Activated B cell treated with CpG ODN at 0.5 μM for 24 hours (primary cell): ENCODE data around the gene CCKAR. TPM values are rescaled to one million over a fixed set of nuclear protein-coding genes. Genes with fewer than 3 reads are reported as not detected.
"Not testable (repeated sequence)": the region's sequence is repeated elsewhere in the genome, so short reads cannot be mapped to it uniquely, and the experiment has no call there.

Source experiments
- ATAC-seq: fragments of 200-7000 bp; cut with Tn5 transposase; one replicate; pipeline ENCODE4 v1.10.0; 2021; ENCODE audit warnings: low read depth, mild to moderate bottlenecking, moderate library complexity
- CTCF ChIA-PET: fragments of 350-600 bp; sonication (Branson Sonifier 250); formaldehyde crosslinking; loops from one replicate; lab custom pipeline; 2021; ENCODE audit warnings: antibody characterized with exemption; lab: Charles Lee
- POLR2A ChIA-PET: fragments of 350-600 bp; sonication (Branson Sonifier 250); formaldehyde crosslinking; loops from one replicate; lab custom pipeline; 2021; ENCODE audit warnings: antibody characterized with exemption; lab: Charles Lee
- DNase-seq: peaks from one replicate; pipeline ENCODE4 v3.0.0; 2022
- H3K27ac Mint-ChIP-seq: one replicate; pipeline ENCODE4 v1.8.0; 2020; ENCODE audit warnings: mixed read lengths
- H3K27me3 Mint-ChIP-seq: one replicate; pipeline ENCODE4 v1.8.0; 2021; ENCODE audit warnings: mixed read lengths
- H3K36me3 Mint-ChIP-seq: one replicate; pipeline ENCODE4 v1.8.0; 2021; ENCODE audit warnings: low read depth, mixed read lengths
- H3K4me1 Mint-ChIP-seq: one replicate; pipeline ENCODE4 v1.8.0; 2021; ENCODE audit warnings: mixed read lengths
- H3K4me3 Mint-ChIP-seq: one replicate; pipeline ENCODE4 v1.8.0; 2020; ENCODE audit warnings: mild to moderate bottlenecking, mixed read lengths
- H3K9me3 Mint-ChIP-seq: one replicate; pipeline ENCODE4 v1.8.0; 2020; ENCODE audit warnings: mixed read lengths
- CTCF ChIP-seq: fragments of 200-600 bp; IDR thresholded peaks from one replicate; pipeline ENCODE4 v1.8.0; 2022; ENCODE audit warnings: antibody characterized with exemption, mild to moderate bottlenecking
- intact Hi-C: fragments of 100-400 bp; cut with micrococcal nuclease; formaldehyde crosslinking; loops from one replicate; pipeline ENCODE4 v1.15.1; 2024
- total RNA-seq: library from RNA; stranded (reverse); gene quantifications from 2 replicates; pipeline ENCODE4 v1.2.3, GENCODE V29; 2022

CCKAR gene
- total RNA-seq, 1 donor from 2014 or later, result not detected

DNA sequence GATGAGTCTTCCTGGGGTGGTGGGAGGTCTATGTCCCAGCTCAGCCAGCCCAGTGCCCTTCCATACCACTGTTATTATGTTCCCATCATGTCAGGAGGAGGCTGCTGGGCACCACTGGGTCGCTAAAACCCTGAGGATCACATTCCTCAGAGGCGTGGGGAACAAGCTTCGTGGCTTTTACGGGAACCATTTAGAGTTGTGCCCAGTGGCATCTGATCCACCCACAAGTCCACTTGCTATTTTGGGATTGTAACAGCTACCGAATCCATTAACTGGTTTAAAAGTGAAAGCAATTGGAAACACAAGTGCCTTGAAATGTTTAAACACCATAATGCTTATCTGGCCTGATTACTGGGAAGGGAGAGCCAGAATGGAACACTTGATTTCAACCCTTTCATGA lies 13.1 kb upstream of the CCKAR start:
- TF ChIP-seq CTCF, result no peak
- no peak overlapping the region for H3K27ac Mint-ChIP-seq
- intact Hi-C loops, result no loop called here

GRCh38 chr4:26500565-26500999 lies 10.3 kb upstream of the CCKAR start:
- peaks cover 16% of the 10 kb centered on the region for H3K27me3 Mint-ChIP-seq
- DNase-seq, H3K4me3 Mint-ChIP-seq, POLR2A ChIA-PET, intact Hi-C loops, H3K9me3 Mint-ChIP-seq, CTCF ChIA-PET, H3K4me1 Mint-ChIP-seq, H3K27ac Mint-ChIP-seq, H3K36me3 Mint-ChIP-seq, ATAC-seq: not testable (repeated sequence)

More for the DNA sequence above, 13.1 kb upstream of the CCKAR start:
- Mint-ChIP-seq H3K27me3 (peaks cover 11% of the 10 kb centered on the region), H3K36me3 (no peaks in the 10 kb centered on the region), H3K9me3 (peaks cover 7% of the 10 kb centered on the region), H3K4me1 (no peaks in the 10 kb centered on the region), H3K4me3 (no peak overlapping the region)
- CTCF ChIA-PET, result no interaction called here
- ATAC-seq (no peak), DNase-seq (no peak)
- POLR2A ChIA-PET, result no interaction called here

GRCh38 chr4:26496207-26496783 lies 6.0 kb upstream of the CCKAR start:
- no peaks in the 10 kb centered on the region for H3K4me1 Mint-ChIP-seq
- H3K27ac Mint-ChIP-seq, result no peak overlapping the region
- DNase-seq (no peak), ATAC-seq (no peak)
- TF ChIP-seq CTCF, result no peak
- H3K27me3 Mint-ChIP-seq, result peaks cover 32% of the 10 kb centered on the region
- no peaks in the 10 kb centered on the region for H3K36me3 Mint-ChIP-seq
- intact Hi-C loops, result no loop called here
- H3K9me3 Mint-ChIP-seq, result peaks cover 12% of the 10 kb centered on the region
- no peak overlapping the region for H3K4me3 Mint-ChIP-seq
- ChIA-PET CTCF (no interaction called here), POLR2A (no interaction called here)

- peaks cover 5% of the 10 kb centered on the region for H3K9me3 Mint-ChIP-seq
- H3K4me1 Mint-ChIP-seq, result no peaks in the 10 kb centered on the region
- no peak overlapping the region for H3K27ac Mint-ChIP-seq
- DNase-seq, result no peak
- CTCF ChIA-PET, result no interaction called here
- H3K36me3 Mint-ChIP-seq, result no peaks in the 10 kb centered on the region
- ATAC-seq, result no peak
- no peak for TF ChIP-seq CTCF
- H3K27me3 Mint-ChIP-seq, result peaks cover 31% of the 10 kb centered on the region
- intact Hi-C loops, result no loop called here
- POLR2A ChIA-PET, result no interaction called here
- H3K4me3 Mint-ChIP-seq, result no peak overlapping the region
Measured at GRCh38 chr4:26493461-26493860, 3.2 kb upstream of the CCKAR start.

DNA sequence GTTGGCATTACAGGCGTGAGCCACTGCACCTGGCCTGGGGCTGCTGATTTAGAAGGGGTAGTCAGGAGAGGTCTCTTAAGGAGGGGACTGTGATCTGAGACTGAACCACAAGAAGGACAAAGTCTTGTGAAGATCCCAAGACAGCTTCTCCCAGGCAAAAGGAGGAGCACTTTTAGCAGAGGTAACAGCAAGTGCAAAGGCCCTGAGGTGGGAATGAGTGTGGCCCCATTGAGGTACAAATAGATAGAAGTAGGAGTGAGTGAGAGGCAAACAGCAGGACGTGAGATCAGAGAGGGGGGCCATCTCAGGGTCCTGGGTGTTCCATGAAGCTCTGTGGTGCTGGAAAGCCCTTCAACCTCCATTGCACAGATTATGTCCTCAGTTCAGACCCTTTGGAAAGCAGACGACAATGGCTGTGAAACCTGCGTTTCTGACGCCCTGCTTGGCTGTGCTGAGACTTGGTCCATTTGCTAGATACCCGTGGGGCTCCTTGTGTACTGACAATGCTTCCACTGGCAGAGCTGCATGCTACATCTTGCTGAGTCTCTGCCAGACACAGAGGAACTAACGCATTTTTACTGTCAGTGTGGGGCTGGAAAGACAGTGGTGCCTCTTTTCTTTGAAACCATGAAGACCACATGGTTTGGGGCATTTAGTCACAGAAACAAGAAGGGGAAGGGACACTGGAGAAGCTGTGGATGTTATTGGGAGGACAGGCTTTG lies 1.3 kb upstream of the CCKAR start:
- Mint-ChIP-seq H3K9me3 (peaks cover 5% of the 10 kb centered on the region), H3K4me3 (no peak overlapping the region), H3K27ac (no peak overlapping the region), H3K4me1 (no peaks in the 10 kb centered on the region), H3K27me3 (peaks cover 31% of the 10 kb centered on the region), H3K36me3 (no peaks in the 10 kb centered on the region)
- no peak for TF ChIP-seq CTCF
- no peak for ATAC-seq
- ChIA-PET POLR2A (no interaction called here), CTCF (no interaction called here)
- intact Hi-C loops, result no loop called here
- DNase-seq, result no peak
